T-cell (primary cell): ENCODE results near the gene SEC62. TPM values are rescaled to one million over a fixed set of nuclear protein-coding genes. Genes with fewer than 3 reads are reported as not detected.

Experiments used
- total RNA-seq, 35 experiments: library from RNA in 6 of 35; stranded (reverse) in 6 of 35; fragments of 120-200 nt in 1 of 35; gene quantifications; one replicate each; pipeline versions ENCODE4 v1.2.1 to v1.2.4 and lab custom pipeline; 2013 to 2026

Gene SEC62
- total RNA-seq, 5 donors from 2014 or later (not counting 1 experiment from before 2014, with no cell fraction given) = 95.0 to 99.9 (median 97.2) TPM

Other genes with a start within 250 kb of the SEC62 start
- gene TERC, start 201.7 kb upstream of the SEC62 start, total RNA-seq = 10 to 100 TPM; 10.3 to 22.4 (median 12.8) TPM
- gene ACTRT3, start 197.2 kb upstream of the SEC62 start, total RNA-seq = under 1 TPM in 2 of 5 donors, not detected in 3; 0.15 to 0.28 TPM
- 10 to 100 TPM; 15.1 to 20.3 (median 17.6) TPM for gene MYNN, start 193.4 kb upstream of the SEC62 start, total RNA-seq
- not detected for gene LRRIQ4, start 153.9 kb upstream of the SEC62 start, total RNA-seq
- gene LRRC34, start 153.9 kb upstream of the SEC62 start, total RNA-seq = 1 to 10 TPM in 1 of 5 donors, under 1 TPM in 4; 0.28 to 1.6 (median 0.92) TPM
- gene LRRC31, start 96.9 kb upstream of the SEC62 start, total RNA-seq = not detected
- not detected for gene SAMD7, start 55.2 kb upstream of the SEC62 start, total RNA-seq
- 1 to 10 TPM; 4.3 to 8.4 (median 5.9) TPM for gene GPR160, start 71.2 kb downstream of the SEC62 start, total RNA-seq
- 100 to 1,000 TPM; 132 to 173 (median 150) TPM for gene PHC3, start 214.9 kb downstream of the SEC62 start, total RNA-seq